ENCODE results near the gene IL4I1.
A peak's percentile ranks its signal among the peaks of the same experiment; 100 is the strongest.

IL4I1 gene

GRCh38 chr19:49862391-49863253, 34.1 kb downstream of the IL4I1 start:
- no peak for DNase-seq

- no peak for DNase-seq
Observed at GRCh38 chr19:49861541-49862378, 34.9 kb downstream of the IL4I1 start.

DNA sequence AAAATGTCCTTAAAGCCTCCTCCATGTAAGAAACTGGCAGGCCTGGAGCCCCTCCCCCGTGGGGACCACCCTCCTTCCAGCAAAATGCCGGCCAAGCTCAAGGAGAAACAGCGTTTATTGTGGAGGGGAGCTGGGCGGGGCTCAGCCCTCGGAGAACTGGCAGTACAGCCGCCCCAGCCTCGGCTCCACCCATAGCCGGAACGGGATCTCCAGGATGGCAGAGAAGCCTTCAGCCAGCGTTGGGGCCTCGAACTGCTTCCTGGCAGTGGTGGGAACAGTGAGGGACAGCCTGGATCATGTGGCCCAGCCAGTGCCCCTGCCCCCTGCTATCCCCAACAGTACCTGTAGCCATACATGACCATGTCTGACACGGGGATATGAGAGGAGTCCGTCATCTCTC, 35.6 kb downstream of the IL4I1 start:
- DNase-seq, result no peak

GRCh38 chr19:49860336-49861102, 36.2 kb downstream of the IL4I1 start:
- DNase-seq, result no peak

- DNase-seq, result no peak
Observed at GRCh38 chr19:49859682-49860335, 36.9 kb downstream of the IL4I1 start.

- DNase-seq, result no peak
Observed at GRCh38 chr19:49858088-49858985, 38.4 kb downstream of the IL4I1 start.

DNA sequence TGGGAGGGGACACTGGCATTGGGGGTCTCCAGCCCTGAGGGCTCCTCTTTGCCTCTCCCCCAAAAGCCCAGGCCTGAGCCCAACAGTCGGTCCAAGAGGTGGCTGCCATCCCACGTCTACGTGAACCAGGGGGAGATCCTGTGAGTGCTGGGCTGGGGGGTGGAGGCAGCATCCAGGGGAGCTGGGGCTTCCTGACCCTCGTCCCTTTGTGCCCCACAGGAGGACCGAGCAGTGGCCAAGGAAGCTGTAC, 38.9 kb downstream of the IL4I1 start:
- DNase-seq, result no peak

- no peak for DNase-seq
Observed at GRCh38 chr19:49857061-49857837, 39.4 kb downstream of the IL4I1 start.

DNA sequence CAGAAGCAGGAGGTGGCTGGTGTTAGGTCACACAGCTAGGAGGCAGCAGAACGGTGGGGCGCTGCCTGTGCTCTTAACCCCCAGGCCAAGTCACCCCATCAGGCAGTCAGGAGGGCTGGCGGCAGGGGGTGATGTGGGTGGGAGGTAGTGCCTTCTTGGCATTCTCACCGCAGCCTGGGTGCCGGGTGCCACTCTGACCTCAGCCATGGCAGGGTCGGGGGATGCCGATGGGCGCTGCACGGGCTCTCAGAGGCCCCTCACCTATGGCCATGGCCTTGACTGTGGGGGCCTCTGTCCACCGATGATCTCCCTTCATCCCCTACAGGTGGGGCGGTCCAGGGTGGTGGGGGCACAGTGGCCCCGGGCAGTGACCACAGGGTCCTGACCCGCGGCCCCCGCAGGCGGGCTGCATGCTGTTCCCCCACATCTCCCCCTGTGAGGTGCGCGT, 40.1 kb downstream of the IL4I1 start:
- DNase-seq, result no peak

DNA sequence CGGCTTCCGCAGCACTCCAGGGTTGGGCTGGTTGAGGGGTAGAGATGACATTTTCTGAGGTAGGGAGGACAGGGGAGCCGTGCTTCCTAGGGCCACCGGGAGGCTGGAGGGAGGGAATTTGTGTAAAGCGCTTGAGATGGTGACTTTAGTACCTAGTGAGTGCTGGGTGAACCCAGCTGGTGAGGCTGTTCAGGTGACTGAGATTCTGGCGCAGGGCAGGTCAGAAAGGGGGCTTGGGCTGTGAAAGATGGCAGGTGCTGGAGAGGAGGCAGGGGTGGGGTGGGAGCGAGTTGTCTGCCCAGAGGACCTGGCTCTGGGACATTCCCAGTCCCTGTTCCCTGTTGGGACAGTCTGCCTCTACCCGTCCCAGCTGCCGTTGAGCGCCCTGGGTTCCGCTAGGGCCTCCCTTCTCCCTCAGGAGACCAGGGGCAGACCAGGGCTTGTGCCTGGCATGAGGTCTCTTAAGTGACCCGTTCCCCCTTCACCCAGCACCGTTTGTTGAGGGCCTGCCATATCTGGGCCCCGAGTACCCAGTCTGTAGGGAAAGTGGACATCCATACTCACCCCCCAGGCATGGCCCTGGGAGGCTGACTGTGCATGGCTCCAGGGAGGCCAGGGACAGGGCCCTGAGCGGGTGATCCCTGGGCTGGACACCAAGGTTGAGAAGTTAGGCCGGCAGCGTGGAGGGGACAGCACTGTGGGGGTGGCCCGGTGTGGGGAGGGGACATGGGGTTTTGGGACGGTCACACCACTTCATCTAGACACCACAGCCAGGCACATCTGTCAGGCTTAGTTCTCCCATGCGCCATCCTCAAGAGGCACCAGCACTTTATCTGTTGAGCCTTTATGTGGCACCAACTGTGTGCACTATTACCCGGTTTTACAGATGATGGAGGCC, 40.8 kb downstream of the IL4I1 start:
- no peak for DNase-seq

DNA sequence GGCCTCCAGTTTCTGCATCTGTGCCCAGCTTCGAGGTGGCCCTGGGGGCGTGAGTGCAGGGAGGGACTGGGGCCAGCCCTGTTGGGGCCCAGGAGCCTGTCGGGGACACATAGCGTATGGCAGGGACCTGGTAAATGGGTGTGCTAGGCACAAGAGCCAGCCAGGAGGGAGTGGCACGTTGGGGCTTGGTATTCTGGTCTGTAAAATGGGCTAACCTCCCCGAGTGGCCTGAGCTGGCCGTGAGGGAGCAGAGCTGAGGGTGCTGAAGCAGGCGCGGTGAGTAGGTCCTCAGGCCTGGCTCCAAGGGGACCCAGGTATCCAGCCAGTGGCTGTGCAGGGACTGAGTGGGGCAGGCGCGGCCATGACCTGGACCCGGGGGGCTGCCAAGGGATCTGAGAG, 41.4 kb downstream of the IL4I1 start:
- DNase-seq, result no peak

- DNase-seq, result no peak
Observed at GRCh38 chr19:49854378-49855263, 42.1 kb downstream of the IL4I1 start.

DNA sequence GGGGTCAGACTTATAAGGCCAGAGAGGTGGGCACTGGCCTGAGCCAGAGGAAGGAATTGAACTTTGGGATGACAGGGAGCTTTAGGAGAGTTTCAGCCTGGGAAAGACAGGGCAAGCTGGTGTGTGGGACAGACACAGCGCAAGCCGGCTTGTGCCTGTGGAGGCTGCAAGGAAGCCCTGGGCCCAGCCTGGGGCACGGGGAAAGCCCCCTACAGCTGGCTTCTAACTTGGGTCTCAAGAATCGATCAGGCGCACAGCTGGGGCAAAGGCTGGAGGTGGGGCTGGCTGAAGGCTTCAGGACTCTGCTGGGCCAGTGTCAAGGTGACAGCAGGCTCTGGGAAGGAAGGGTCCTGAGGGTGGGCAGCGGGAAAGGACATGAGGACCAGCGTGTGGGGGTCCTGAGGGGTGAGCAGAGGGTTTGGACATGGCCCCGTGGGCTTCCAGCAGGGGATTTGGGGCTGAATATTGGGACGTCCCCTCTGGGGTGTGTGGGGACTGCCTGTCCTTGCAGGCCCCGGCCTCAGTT, 42.8 kb downstream of the IL4I1 start:
- no peak for DNase-seq

DNA sequence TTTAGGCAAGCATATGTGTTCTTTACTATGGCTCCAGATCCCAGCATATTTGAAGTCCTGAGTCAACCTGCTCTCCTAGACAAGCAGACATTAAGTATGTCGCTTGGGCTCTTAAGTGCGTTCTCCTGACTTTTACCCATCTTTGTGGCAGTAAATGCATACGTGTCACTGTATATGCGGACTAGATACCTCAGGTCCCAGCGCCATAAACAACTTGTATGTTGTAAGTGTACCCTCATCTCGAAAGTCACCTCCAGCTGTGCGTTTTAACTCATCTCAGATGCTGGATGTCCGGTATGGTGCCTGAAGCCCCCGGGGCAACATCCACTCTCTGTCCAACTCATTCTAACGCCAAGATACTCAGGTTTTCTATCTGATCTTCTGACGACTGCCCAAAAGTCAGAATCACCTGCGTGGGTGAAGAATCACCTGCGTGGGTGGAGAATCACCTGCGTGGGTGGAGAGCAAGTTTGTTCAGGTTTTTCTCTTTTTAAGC, 44.0 kb downstream of the IL4I1 start:
- DNase-seq, result no peak

- peak in 1 of 2 experiments; percentile 26 for DNase-seq
Observed at GRCh38 chr19:49851456-49852259, 45.0 kb downstream of the IL4I1 start.

- DNase-seq, result peak; percentile 88 to 90
Observed at GRCh38 chr19:49850487-49851342, 46.0 kb downstream of the IL4I1 start, which contains the start of gene PTOV1. PTOV1 (plus strand) TSS chr19:49851159.

GRCh38 chr19:49850221-49850486, 46.5 kb downstream of the IL4I1 start:
- DNase-seq, result no peak
